Ovary (tissue), 9 donors: Measurements from ENCODE around the gene PPP1R9B. TPM values are rescaled to one million over a fixed set of nuclear protein-coding genes. Genes with fewer than 3 reads are reported as not detected.
A peak's percentile ranks its signal among the peaks of the same experiment; 100 is the strongest.

Source experiments
- DNase-seq, 5 donors: peaks; one replicate each; pipeline ENCODE4 v3.0.0-alpha.2; 2019 to 2020
- H3K27ac ChIP-seq, 2 donors: fragments of 200-600 bp; one replicate each; pipeline versions ENCODE4 v1.5.1 to v1.8.0; 2019 to 2022
- H3K27me3 ChIP-seq: fragments of 200-600 bp; one replicate; pipeline ENCODE4 v1.8.0; 2022
- H3K36me3 ChIP-seq: fragments of 200-600 bp; sonication (generic); one replicate; pipeline ENCODE4 v1.5.1; 2019
- H3K4me1 ChIP-seq: one replicate; pipeline ENCODE4 v1.8.1; 2013; ENCODE audit warnings: mild to moderate bottlenecking, moderate library complexity; ENCODE audit not compliant: insufficient read depth
- H3K4me3 ChIP-seq: fragments of 200-600 bp; sonication (generic); one replicate; pipeline ENCODE4 v1.5.1; 2017
- H3K9me3 ChIP-seq, 2 donors: fragments of 200-600 bp in 1 of 2; sonication (generic) in 1 of 2; one replicate each; pipeline versions ENCODE4 v1.5.1 to v1.8.1; 2013 to 2019; ENCODE audit warnings: mild to moderate bottlenecking in 1 of 2, moderate library complexity in 1 of 2
- CTCF ChIP-seq, 3 donors: fragments of 450-650 bp in 2 of 3; fragments of 200-600 bp in 1 of 3; IDR thresholded peaks; one replicate each; pipeline versions ENCODE4 v1.5.1 to v1.8.0; 2016 to 2022; ENCODE audit warnings: antibody characterized with exemption in 3 of 3, mild to moderate bottlenecking in 1 of 3
- EP300 ChIP-seq: sonication (generic); formaldehyde crosslinking; IDR thresholded peaks from one replicate; pipeline ENCODE4 v1.6.1; 2017; ENCODE audit warnings: antibody characterized with exemption
- POLR2A ChIP-seq: fragments of 450-650 bp; IDR thresholded peaks from one replicate; pipeline ENCODE4 v1.6.1; 2017; ENCODE audit warnings: antibody characterized with exemption, mild to moderate bottlenecking, moderate library complexity
- WGBS, 3 donors: extraction: QIAGEN DNeasy Blood & Tissue Kit in 1 of 3; methylation state at CpG; one replicate each; pipeline versions ENCODE4 v1.1.5 to v1.1.7; 2013 to 2017; 5-methylcytosine and 5-hydroxymethylcytosine counted together
- intact Hi-C, 4 donors: fragments of 100-400 bp; cut with DNase I; formaldehyde crosslinking; loops; one replicate each; pipeline versions ENCODE4 v1.11.0 to v1.15.1; 2022 to 2023
- polyA plus RNA-seq, 2 donors: library from polyadenylated mRNA; stranded (reverse); fragments of 200-250 nt in 1 of 2; fragments of 350-450 nt in 1 of 2; fragmentation: Illumina TruSeq in 1 of 2; extraction: RNeasy Lipid Tissue Mini Kit (QIAGEN cat#74804) in 1 of 2; gene quantifications; one replicate each; pipeline ENCODE4 v1.2.3, GENCODE V29; 2013 to 2014
- total RNA-seq, 7 donors: library from RNA; depleted of rRNA in 2 of 7; stranded (reverse); fragments of >200 nt in 2 of 7; fragmentation: NEBNext Ultra II Directional in 3 of 7; extraction: Animal tissue kit (Norgen Biotek cat#: 25700) in 3 of 7; gene quantifications; one replicate each; pipeline versions ENCODE4 v1.1.0 to v1.2.4, GENCODE V29; 2016 to 2023
- donor health status: DM: no; HTN: no; CAD: no; lungs with moderate emphysema.
- donor health status: DM: no; HTN: no; CAD: no.
- donor health status: Bipolar disorder and iron deficiency.
- donor health status: DM: yes; HTN: yes; CAD: no.
- donor health status: DM: no; HTN: no; CAD: no.
- donor health status: DM: yes; HTN: yes; CAD: no.

PPP1R9B gene
- total and polyA plus RNA-seq, 9 donors, result 14.8 to 109 (median 64.3) TPM

- WGBS, 3 donors, result 0 to 1% (median 0%) methylated on average over 21 of the region's 21 CpGs
- Histone ChIP-seq H3K27me3 (no peaks in the 10 kb centered on the region), H3K27ac (peak overlapping the region in 1 of 2 donors; percentile 52), H3K4me3 (peak overlapping the region; percentile 98), H3K36me3 (no peaks in the 10 kb centered on the region), H3K4me1 (peaks cover 6% of the 10 kb centered on the region), H3K9me3 (no peaks in the 10 kb centered on the region)
- peak; percentile 88 to 94 (median 91) for TF ChIP-seq CTCF (IDR thresholded peaks at IDR 0.05)
- no peak for TF ChIP-seq POLR2A
- TF ChIP-seq EP300, result no peak
- DNase-seq, result peak; percentile 87 to 93 (median 92)
- intact Hi-C loops, result loop anchor here in 3 of 4 donors (5.0 to 10.0 kb wide), 3 partner anchors 181 to 203 kb away; partner anchors contain the start of gene TMEM92 (in 1 of the 3)
Observed at GRCh38 chr17:50094243-50094752, 56.2 kb downstream of the PPP1R9B start.

GRCh38 chr17:50093807-50094206, 56.7 kb downstream of the PPP1R9B start:
- no peak for DNase-seq
- 21 to 25% (median 25%) methylated on average over 3 of the region's 3 CpGs for WGBS, 3 donors
- TF ChIP-seq EP300, result no peak
- TF ChIP-seq POLR2A, result no peak
- no peak for TF ChIP-seq CTCF (IDR thresholded peaks at IDR 0.05)
- Histone ChIP-seq H3K27me3 (no peaks in the 10 kb centered on the region), H3K4me1 (peaks cover 6% of the 10 kb centered on the region), H3K36me3 (no peaks in the 10 kb centered on the region), H3K9me3 (no peaks in the 10 kb centered on the region), H3K4me3 (no peak overlapping the region), H3K27ac (no peak overlapping the region)
- intact Hi-C loops, result loop anchor here in 3 of 4 donors (5.0 to 10.0 kb wide), 3 partner anchors 181 to 203 kb away; partner anchors contain the start of gene TMEM92 (in 1 of the 3)

DNA sequence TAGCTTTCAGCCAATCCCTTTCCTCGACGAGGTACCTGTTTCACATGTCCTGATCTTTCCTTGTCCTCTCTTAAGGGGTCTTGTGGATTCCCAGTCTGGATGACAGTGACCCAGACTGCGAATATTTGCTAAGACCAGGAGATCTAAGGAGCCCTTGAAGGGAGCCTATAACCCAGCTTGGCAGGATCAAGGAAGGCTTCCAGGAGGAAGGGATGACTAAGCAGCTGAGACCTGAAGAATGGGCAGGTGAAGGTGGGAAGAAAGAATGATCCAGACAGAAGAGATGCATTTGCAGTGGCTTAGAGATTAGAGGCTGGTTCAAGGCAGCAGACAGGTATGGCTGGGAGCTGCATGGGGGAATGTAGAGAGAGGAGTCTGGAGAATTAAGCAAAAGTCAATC, 57.2 kb downstream of the PPP1R9B start:
- intact Hi-C loops, result loop anchor here in 3 of 4 donors (5.0 to 10.0 kb wide), 3 partner anchors 182 to 204 kb away; partner anchors contain the start of gene TMEM92 (in 1 of the 3)
- no peaks in the 10 kb centered on the region for H3K36me3 ChIP-seq
- no peaks in the 10 kb centered on the region for H3K9me3 ChIP-seq
- H3K4me3 ChIP-seq, result no peak overlapping the region
- WGBS, 3 donors, result 75 to 82% (median 80%) methylated on average over 3 of the region's 3 CpGs
- H3K27me3 ChIP-seq, result no peaks in the 10 kb centered on the region
- peaks cover 6% of the 10 kb centered on the region for H3K4me1 ChIP-seq
- no peak for TF ChIP-seq POLR2A
- no peak overlapping the region for H3K27ac ChIP-seq
- no peak for DNase-seq

DNA sequence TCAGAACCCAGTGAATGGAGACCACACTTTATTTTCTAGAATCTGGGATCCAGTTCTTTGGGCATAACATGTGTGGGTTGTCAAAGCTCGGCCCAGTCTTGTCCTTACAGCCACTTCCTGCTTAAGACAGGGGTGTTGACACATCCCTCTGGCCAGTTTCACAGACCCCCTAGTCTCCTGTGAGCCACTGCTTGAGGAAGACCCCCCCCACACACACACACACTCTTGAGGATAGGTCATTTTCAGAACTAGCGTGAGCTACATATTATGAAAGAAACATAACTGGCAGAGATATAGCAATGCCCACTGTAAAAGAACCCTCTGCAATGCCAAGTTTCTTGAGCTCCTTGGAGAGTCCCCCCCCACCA, 58.6 kb downstream of the PPP1R9B start:
- H3K27ac ChIP-seq, result no peak overlapping the region
- H3K4me1 ChIP-seq, result peaks cover 6% of the 10 kb centered on the region
- no peaks in the 10 kb centered on the region for H3K27me3 ChIP-seq
- H3K9me3 ChIP-seq, result no peaks in the 10 kb centered on the region
- H3K4me3 ChIP-seq, result no peak overlapping the region
- no peak for DNase-seq
- intact Hi-C loops, result loop anchor here in 3 of 4 donors (5.0 to 10.0 kb wide), 3 partner anchors 183 to 205 kb away; partner anchors contain the start of gene TMEM92 (in 1 of the 3)
- H3K36me3 ChIP-seq, result no peaks in the 10 kb centered on the region
- 64 to 74% (median 65%) methylated on average over 2 of the region's 2 CpGs for WGBS, 3 donors
- TF ChIP-seq EP300 (no peak), POLR2A (no peak), CTCF (IDR thresholded peaks at IDR 0.05) (no peak)
